ENCODE data around the gene CBX5. TPM values are rescaled to one million over a fixed set of nuclear protein-coding genes. Genes with fewer than 3 reads are reported as not detected.

Gene CBX5
- total and polyA plus RNA-seq, 10 of the 15 experiments (the other 5 are each of a cell fraction or from before 2014, with no cell fraction given): 46.7 to 138 (median 74.6) TPM

GRCh38 chr12:54257332-54257731 lies 22.6 kb downstream of the CBX5 start (continued):
- TF ChIP-seq WRNIP1 (IDR thresholded peaks at IDR 0.05; ENCODE audit: borderline replicate concordance, low read depth, low read length) (no peak), KDM1A (IDR thresholded peaks at IDR 0.05; ENCODE audit: borderline replicate concordance) (no peak)

DNA sequence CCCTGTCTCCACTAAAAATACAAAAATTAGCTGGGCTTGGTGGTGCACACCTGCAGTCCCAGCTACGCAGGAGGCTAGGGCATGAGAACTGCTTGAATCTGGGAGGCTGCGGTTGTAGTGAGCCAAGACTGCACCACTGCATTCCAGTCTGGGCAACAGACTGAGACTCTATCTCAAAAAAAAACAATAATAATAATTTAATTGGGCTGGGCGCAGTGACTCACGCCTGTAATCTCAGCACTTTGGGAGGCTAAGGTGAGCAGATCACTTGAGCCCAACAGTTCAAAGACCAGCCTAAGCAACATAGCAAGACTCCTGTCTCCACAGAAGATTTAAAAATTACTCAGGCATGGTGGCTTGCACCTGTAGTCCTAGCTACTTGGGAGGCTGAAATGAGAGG lies 26.7 kb downstream of the CBX5 start:
- ChIA-PET SMC1A (ENCODE audit: uncharacterized antibody, unreplicated experiment) (interaction anchor here (0.6 to 4.2 kb wide), 9 partner anchors 11 to 1358 kb away, joined by 4 to 32 read pairs (median 12); partner anchors contain the start of genes CBX5 and HNRNPA1), POLR2A (interaction anchor here (0.9 to 3.7 kb wide), 3 partner anchors 11 to 27 kb away, joined by 5 to 16 read pairs (median 6); partner anchors contain the start of genes CBX5 and HNRNPA1), CTCF (interaction anchor here (0.6 to 5.2 kb wide), 20 partner anchors 8 to 185 kb away, joined by 3 to 77 read pairs (median 14); partner anchors contain the start of gene COPZ1), RAD21 (ENCODE audit: unreplicated experiment) (interaction anchor here (0.8 to 4.4 kb wide), 6 partner anchors 7 to 110 kb away, joined by 3 to 33 read pairs (median 9); partner anchors contain the start of genes CBX5, COPZ1 and HNRNPA1)
- H3K27ac ChIP-seq (ENCODE audit: control insufficient read depth, insufficient read depth): no peak overlapping the region
- H3K9me3 ChIP-seq (replicated peaks; ENCODE audit: control insufficient read depth, insufficient read depth, low read length): no peaks in the 10 kb centered on the region
- in situ Hi-C loops (cut with MboI) (no loop called here), intact Hi-C loops (cut with micrococcal nuclease; ENCODE audit: unreplicated experiment) (no loop called here)
- H3K4me3 ChIP-seq: no peak overlapping the region
- peaks cover 3% of the 10 kb centered on the region for H3K79me2 ChIP-seq (ENCODE audit: control insufficient read depth, insufficient read depth, low read length)
- FAIRE-seq: no peak
- no peak overlapping the region for H3K9ac ChIP-seq (ENCODE audit: control insufficient read depth, insufficient read depth, low read length)
- DNase-seq (ENCODE audit: low read depth, low spot score): no peak
- H3K36me3 ChIP-seq (ENCODE audit: control insufficient read depth in 2 of 2, insufficient read depth in 2 of 2, low read length in 1 of 2): peaks cover 3 to 18% of the 10 kb centered on the region in 2 experiments; a peak in 3 of 4 replicates
- 88% methylated on average over 4 of the region's 4 CpGs for WGBS (ENCODE audit: insufficient coverage, insufficient replicate concordance, low lambda C conversion rate, missing lambda C conversion rate)
- BruUV-seq (replicated peaks): no TSS peak
- H3K27me3 ChIP-seq (replicated peaks in 1 of 2; ENCODE audit: control insufficient read depth in 2 of 2, insufficient read depth in 2 of 2, low read length in 1 of 2): no peaks in the 10 kb centered on the region
- no peak overlapping the region for H3K4me2 ChIP-seq (ENCODE audit: control insufficient read depth, insufficient read depth)
- ATAC-seq: no peak
- H2AFZ ChIP-seq (ENCODE audit: control insufficient read depth, low read depth, low read length): no peak overlapping the region
- H3K4me1 ChIP-seq (ENCODE audit: control insufficient read depth, insufficient read depth, low read length): no peaks in the 10 kb centered on the region
- H4K20me1 ChIP-seq (ENCODE audit: control insufficient read depth, insufficient read depth): no peaks in the 10 kb centered on the region
- TF ChIP-seq CEBPZ (IDR thresholded peaks at IDR 0.05; ENCODE audit: low read depth, low read length): no peak
- no peak for TF ChIP-seq RCOR1 (conservative IDR thresholded peaks at IDR 0.05; ENCODE audit: low read depth, low read length)
- no peak for TF ChIP-seq CBX3 (IDR thresholded peaks at IDR 0.05; ENCODE audit: borderline replicate concordance, low read depth)
- no peak for TF ChIP-seq IKZF2 (IDR thresholded peaks at IDR 0.05)
- TF ChIP-seq RB1 (IDR thresholded peaks at IDR 0.05; ENCODE audit: borderline replicate concordance): no peak
- TF ChIP-seq IRF5 (IDR thresholded peaks at IDR 0.05; ENCODE audit: borderline replicate concordance): no peak
- TF ChIP-seq, protein P1, sequence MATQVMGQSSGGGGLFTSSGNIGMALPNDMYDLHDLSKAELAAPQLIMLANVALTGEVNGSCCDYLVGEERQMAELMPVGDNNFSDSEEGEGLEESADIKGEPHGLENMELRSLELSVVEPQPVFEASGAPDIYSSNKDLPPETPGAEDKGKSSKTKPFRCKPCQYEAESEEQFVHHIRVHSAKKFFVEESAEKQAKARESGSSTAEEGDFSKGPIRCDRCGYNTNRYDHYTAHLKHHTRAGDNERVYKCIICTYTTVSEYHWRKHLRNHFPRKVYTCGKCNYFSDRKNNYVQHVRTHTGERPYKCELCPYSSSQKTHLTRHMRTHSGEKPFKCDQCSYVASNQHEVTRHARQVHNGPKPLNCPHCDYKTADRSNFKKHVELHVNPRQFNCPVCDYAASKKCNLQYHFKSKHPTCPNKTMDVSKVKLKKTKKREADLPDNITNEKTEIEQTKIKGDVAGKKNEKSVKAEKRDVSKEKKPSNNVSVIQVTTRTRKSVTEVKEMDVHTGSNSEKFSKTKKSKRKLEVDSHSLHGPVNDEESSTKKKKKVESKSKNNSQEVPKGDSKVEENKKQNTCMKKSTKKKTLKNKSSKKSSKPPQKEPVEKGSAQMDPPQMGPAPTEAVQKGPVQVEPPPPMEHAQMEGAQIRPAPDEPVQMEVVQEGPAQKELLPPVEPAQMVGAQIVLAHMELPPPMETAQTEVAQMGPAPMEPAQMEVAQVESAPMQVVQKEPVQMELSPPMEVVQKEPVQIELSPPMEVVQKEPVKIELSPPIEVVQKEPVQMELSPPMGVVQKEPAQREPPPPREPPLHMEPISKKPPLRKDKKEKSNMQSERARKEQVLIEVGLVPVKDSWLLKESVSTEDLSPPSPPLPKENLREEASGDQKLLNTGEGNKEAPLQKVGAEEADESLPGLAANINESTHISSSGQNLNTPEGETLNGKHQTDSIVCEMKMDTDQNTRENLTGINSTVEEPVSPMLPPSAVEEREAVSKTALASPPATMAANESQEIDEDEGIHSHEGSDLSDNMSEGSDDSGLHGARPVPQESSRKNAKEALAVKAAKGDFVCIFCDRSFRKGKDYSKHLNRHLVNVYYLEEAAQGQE (IDR thresholded peaks at IDR 0.05; ENCODE audit: low read depth, low read length): no peak
- TF ChIP-seq TBL1XR1 (IDR thresholded peaks at IDR 0.05; ENCODE audit: low read depth, low read length): no peak
- TF ChIP-seq ZNF217 (IDR thresholded peaks at IDR 0.05): no peak
- TF ChIP-seq PML (IDR thresholded peaks at IDR 0.05; ENCODE audit: low read length): no peak
- no peak for TF ChIP-seq RAD51 (IDR thresholded peaks at IDR 0.05)
- TF ChIP-seq ZZZ3 (IDR thresholded peaks at IDR 0.05; ENCODE audit: control insufficient read depth, insufficient read length, low read depth): no peak

Data from GM12878 (cell line).